Lower lobe of right lung (tissue), 2 donors: ENCODE results near the gene CPHXL. TPM values are rescaled to one million over a fixed set of nuclear protein-coding genes. Genes with fewer than 3 reads are reported as not detected.

Experiments used
- ATAC-seq, 2 donors: fragments of 200-7000 bp; cut with Tn5 transposase; one replicate each; pipeline ENCODE4 v1.9.1; 2020 to 2022; ENCODE audit warnings: mild to moderate bottlenecking in 2 of 2, moderate library complexity in 2 of 2
- DNase-seq: peaks from one replicate; pipeline ENCODE4 v3.0.0-alpha.2; 2020
- H3K27ac ChIP-seq: fragments of 200-600 bp; one replicate; pipeline ENCODE4 v1.8.0; 2022
- H3K27me3 ChIP-seq: fragments of 200-600 bp; one replicate; pipeline ENCODE4 v1.8.0; 2022; ENCODE audit warnings: low read depth
- H3K36me3 ChIP-seq: fragments of 200-600 bp; one replicate; pipeline ENCODE4 v1.8.0; 2022; ENCODE audit warnings: mild to moderate bottlenecking
- H3K4me1 ChIP-seq: fragments of 200-600 bp; one replicate; pipeline ENCODE4 v1.8.0; 2022
- H3K4me3 ChIP-seq: fragments of 200-600 bp; one replicate; pipeline ENCODE4 v1.8.0; 2022; ENCODE audit warnings: mild to moderate bottlenecking
- H3K9me3 ChIP-seq: fragments of 200-600 bp; one replicate; pipeline ENCODE4 v1.8.0; 2022
- CTCF ChIP-seq: fragments of 200-600 bp; IDR thresholded peaks from one replicate; pipeline ENCODE4 v1.8.0; 2022; ENCODE audit warnings: antibody characterized with exemption, mild to moderate bottlenecking
- intact Hi-C: fragments of 100-400 bp; cut with DNase I; formaldehyde crosslinking; loops from one replicate; pipeline ENCODE4 v1.11.0; 2022
- total RNA-seq: library from RNA; stranded (reverse); fragmentation: NEBNext Ultra II Directional; extraction: Animal tissue kit (Norgen Biotek cat#: 25700); gene quantifications from one replicate; pipeline ENCODE4 v1.2.1, GENCODE V29; 2021
- donor health status: DM: no; HTN: yes; CAD: no; lungs with severe emphysema.

Gene CPHXL
- total RNA-seq, 1 donor from 2014 or later: not detected

- TF ChIP-seq CTCF: no peak
- Histone ChIP-seq H3K27ac (no peak overlapping the region), H3K4me1 (no peaks in the 10 kb centered on the region), H3K4me3 (no peak overlapping the region), H3K27me3 (no peaks in the 10 kb centered on the region), H3K9me3 (no peaks in the 10 kb centered on the region), H3K36me3 (no peaks in the 10 kb centered on the region)
- intact Hi-C loops: no loop called here
- DNase-seq: no peak
- no peak for ATAC-seq
These were observed 24.0 kb downstream of the CPHXL start for GRCh38 chr16:75702242-75702641.

GRCh38 chr16:75701361-75701760, 24.9 kb downstream of the CPHXL start, which contains the start of gene DUXB:
DUXB (minus strand) TSS chr16:75701461; CDS start chr16:75701418, 43 bp downstream.
- H3K36me3 ChIP-seq: no peaks in the 10 kb centered on the region
- intact Hi-C loops: no loop called here
- no peak within 1 kb of the TSS for H3K27ac ChIP-seq
- DNase-seq (no peak), ATAC-seq (no peak)
- no peak for TF ChIP-seq CTCF
- no peak within 1 kb of the TSS for H3K4me3 ChIP-seq
- no peaks in the 10 kb centered on the region for H3K27me3 ChIP-seq
- H3K9me3 ChIP-seq: no peaks in the 10 kb centered on the region
- no peaks in the 10 kb centered on the region for H3K4me1 ChIP-seq

DNA sequence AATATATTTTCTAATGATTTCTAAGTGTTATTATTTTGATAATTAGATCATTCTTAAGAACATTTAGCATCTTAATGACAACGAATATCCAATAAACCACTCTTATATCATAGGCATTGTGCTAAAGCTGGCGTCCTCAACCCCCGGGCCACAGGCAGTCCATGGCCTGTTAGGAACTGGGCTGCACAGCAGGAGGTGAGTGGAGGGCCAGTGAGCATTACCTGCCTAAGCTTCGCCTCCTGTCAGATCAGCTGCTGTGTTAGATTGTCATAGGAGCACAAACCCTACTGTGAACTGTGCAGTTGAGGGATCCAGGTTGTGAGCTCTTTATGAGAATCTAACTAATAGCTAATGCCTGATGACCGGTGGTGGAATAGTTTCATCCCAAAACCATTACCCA, 28.7 kb downstream of the CPHXL start:
- ATAC-seq: no peak
- no peak overlapping the region for H3K27ac ChIP-seq
- TF ChIP-seq CTCF: no peak
- no peaks in the 10 kb centered on the region for H3K9me3 ChIP-seq
- H3K4me3 ChIP-seq: no peak overlapping the region
- intact Hi-C loops: no loop called here
- no peak for DNase-seq
- no peaks in the 10 kb centered on the region for H3K36me3 ChIP-seq
- no peaks in the 10 kb centered on the region for H3K4me1 ChIP-seq
- H3K27me3 ChIP-seq: no peaks in the 10 kb centered on the region

DNA sequence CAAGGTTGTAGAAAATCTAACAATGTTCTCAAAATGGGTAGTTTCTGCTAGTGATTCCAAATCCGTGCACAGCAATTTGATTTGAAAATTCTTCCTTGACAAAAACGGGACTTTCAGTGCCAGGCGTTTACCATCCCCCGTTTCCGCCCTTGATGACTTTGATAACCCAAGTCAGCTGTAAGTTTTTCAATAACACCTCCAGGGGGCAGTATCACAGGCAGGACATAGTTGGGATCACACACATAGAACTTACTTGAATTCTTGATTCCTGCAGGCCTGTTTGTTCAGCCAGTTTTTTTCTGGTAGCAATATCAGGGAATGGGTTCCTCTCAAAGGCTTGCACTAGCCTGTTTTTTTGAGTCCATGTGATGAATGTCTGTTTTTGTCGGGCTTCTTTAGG, 30.6 kb downstream of the CPHXL start:
- intact Hi-C loops: no loop called here
- Histone ChIP-seq H3K4me3 (no peak overlapping the region), H3K36me3 (no peaks in the 10 kb centered on the region), H3K4me1 (no peaks in the 10 kb centered on the region), H3K27me3 (no peaks in the 10 kb centered on the region), H3K27ac (no peak overlapping the region), H3K9me3 (no peaks in the 10 kb centered on the region)
- no peak for ATAC-seq
- DNase-seq: no peak
- TF ChIP-seq CTCF: no peak

GRCh38 chr16:75687361-75687760, 38.9 kb downstream of the CPHXL start:
- no peaks in the 10 kb centered on the region for H3K4me1 ChIP-seq
- no peak overlapping the region for H3K4me3 ChIP-seq
- TF ChIP-seq CTCF: no peak
- no peaks in the 10 kb centered on the region for H3K27me3 ChIP-seq
- DNase-seq: no peak
- intact Hi-C loops: no loop called here
- H3K27ac ChIP-seq: no peak overlapping the region
- no peaks in the 10 kb centered on the region for H3K9me3 ChIP-seq
- ATAC-seq: no peak
- H3K36me3 ChIP-seq: no peaks in the 10 kb centered on the region

DNA sequence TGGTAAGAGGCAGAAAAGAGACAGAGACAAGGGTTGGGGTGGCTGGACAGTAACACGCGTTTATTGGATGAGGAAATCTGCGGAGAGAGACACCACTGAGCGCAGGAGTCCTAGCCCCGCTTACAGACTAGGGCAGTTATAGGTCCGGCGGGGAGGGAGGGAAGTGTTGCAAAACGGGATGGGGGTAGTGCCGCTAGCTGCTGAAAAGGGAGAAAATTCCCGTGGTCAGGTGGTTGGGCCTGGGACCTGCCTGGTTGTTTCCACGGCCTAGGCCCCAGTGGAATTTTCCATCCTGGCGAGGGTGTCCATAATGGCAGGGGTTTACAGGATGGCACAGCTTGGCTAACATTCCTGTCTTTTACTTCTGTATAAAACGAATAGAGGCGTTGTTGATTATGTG, 44.0 kb downstream of the CPHXL start:
- Histone ChIP-seq H3K4me3 (no peak overlapping the region), H3K4me1 (no peaks in the 10 kb centered on the region)
- intact Hi-C loops: no loop called here

More for the DNA sequence above, 44.0 kb downstream of the CPHXL start:
- TF ChIP-seq CTCF: no peak
- Histone ChIP-seq H3K9me3 (no peaks in the 10 kb centered on the region), H3K27me3 (no peaks in the 10 kb centered on the region), H3K36me3 (no peaks in the 10 kb centered on the region), H3K27ac (no peak overlapping the region)
- DNase-seq (no peak), ATAC-seq (no peak)
